GM12878 (cell line): ENCODE results near the gene GDA. TPM values are rescaled to one million over a fixed set of nuclear protein-coding genes. Genes with fewer than 3 reads are reported as not detected.

Experiments used
- ATAC-seq: fragments of 200-7000 bp; cut with Tn5 transposase; 3 replicates; pipeline ENCODE4 v1.9.1; 2020; ENCODE audit warnings: mild to moderate bottlenecking, moderate library complexity
- BruUV-seq: library from RNA; stranded (reverse); fragments of 400-500 nt; replicated peaks from 2 replicates; lab custom pipeline; 2021; lab: Mats Ljungman, UMichigan
- CTCF ChIA-PET: fragments of 300-600 bp; sonication (Branson Sonifier 250); formaldehyde crosslinking; extraction: SDS; loops from one replicate; lab custom pipeline; 2021; ENCODE audit warnings: inconsistent platforms; lab: Yijun Ruan, JAX
- POLR2A ChIA-PET: fragments of 350-600 bp; formaldehyde crosslinking; extraction: SDS; loops from one replicate; lab custom pipeline; 2021; ENCODE audit warnings: inconsistent platforms; lab: Charles Lee
- RAD21 ChIA-PET: fragments of 300-600 bp; sonication (Branson Sonifier 250); formaldehyde crosslinking; loops from one replicate; lab custom pipeline; 2023; ENCODE audit warnings: antibody characterized with exemption; ENCODE audit not compliant: unreplicated experiment; lab: Charles Lee
- SMC1A ChIA-PET: fragments of 300-600 bp; sonication (Branson Sonifier 250); formaldehyde crosslinking; loops from one replicate; lab custom pipeline; 2023; ENCODE audit not compliant: unreplicated experiment, uncharacterized antibody; lab: Charles Lee
- DNase-seq: peaks from one replicate; pipeline ENCODE4 v3.0.0-alpha.2; 2011; ENCODE audit warnings: low read depth, low spot score
- FAIRE-seq: peaks from 3 replicates; lab custom pipeline; 2011; peaks lifted over from hg19 to GRCh38; lab: Jason Lieb, UNC
- H2AFZ ChIP-seq: 2 replicates; pipeline ENCODE4 v1.6.0; 2011; ENCODE audit warnings: low read depth, low read length, control low read depth; ENCODE audit not compliant: control insufficient read depth
- H3K27ac ChIP-seq: 2 replicates; pipeline ENCODE4 v1.5.1; 2011; ENCODE audit warnings: control low read depth; ENCODE audit not compliant: control insufficient read depth, insufficient read depth
- H3K27me3 ChIP-seq, 2 experiments: replicated peaks in 1 of 2; 2 replicates each; pipeline versions ENCODE4 v1.6.0 to v1.6.1; 2011; ENCODE audit warnings: low read length in 1 of 2; ENCODE audit not compliant: control insufficient read depth in 2 of 2, insufficient read depth in 2 of 2
- H3K36me3 ChIP-seq, 2 experiments: 2 replicates each; pipeline ENCODE4 v1.5.1; 2011; ENCODE audit warnings: low read length in 1 of 2; ENCODE audit not compliant: control insufficient read depth in 2 of 2, insufficient read depth in 2 of 2
- H3K4me1 ChIP-seq: 2 replicates; pipeline ENCODE4 v1.6.1; 2011; ENCODE audit warnings: mild to moderate bottlenecking, low read length, moderate library complexity, mixed read lengths; ENCODE audit not compliant: control insufficient read depth, insufficient read depth
- H3K4me2 ChIP-seq: 2 replicates; pipeline ENCODE4 v1.6.0; 2011; ENCODE audit warnings: control low read depth; ENCODE audit not compliant: control insufficient read depth, insufficient read depth
- H3K4me3 ChIP-seq: fragments of 200-600 bp; sonication (generic); 2 replicates; pipeline ENCODE4 v1.5.1; 2016
- H3K79me2 ChIP-seq: 2 replicates; pipeline ENCODE4 v1.6.0; 2011; ENCODE audit warnings: low read length; ENCODE audit not compliant: control insufficient read depth, insufficient read depth
- H3K9ac ChIP-seq: 2 replicates; pipeline ENCODE4 v1.8.0; 2011; ENCODE audit warnings: low read length, control low read depth, mixed read lengths; ENCODE audit not compliant: control insufficient read depth, insufficient read depth
- H3K9me3 ChIP-seq: replicated peaks from 3 replicates; pipeline ENCODE4 v1.5.1; 2011; ENCODE audit warnings: mild to moderate bottlenecking, low read length; ENCODE audit not compliant: control insufficient read depth, insufficient read depth
- H4K20me1 ChIP-seq: 2 replicates; pipeline ENCODE4 v1.6.0; 2011; ENCODE audit not compliant: control insufficient read depth, insufficient read depth
- CEBPB ChIP-seq, 2 experiments: fragments of 150-350 bp in 1 of 2; IDR thresholded peaks; 2 replicates each; pipeline ENCODE4 v1.6.1; 2012 to 2014; ENCODE audit warnings: low read depth in 2 of 2, low read length in 2 of 2, borderline replicate concordance in 1 of 2, inconsistent platforms in 1 of 2
- CREB1 ChIP-seq: IDR thresholded peaks from 2 replicates; pipeline ENCODE4 v1.6.1; 2012; ENCODE audit warnings: low read depth, mild to moderate bottlenecking, inconsistent platforms
- IKZF1 ChIP-seq: fragments of 450-650 bp; conservative IDR thresholded peaks from 2 replicates; pipeline ENCODE4 v1.6.1; 2017; ENCODE audit warnings: antibody characterized with exemption, mild to moderate bottlenecking
- PML ChIP-seq: IDR thresholded peaks from 2 replicates; pipeline ENCODE4 v1.6.1; 2012; ENCODE audit warnings: low read length, inconsistent platforms
- POLR2A ChIP-seq: IDR thresholded peaks from 2 replicates; pipeline ENCODE4 v1.6.1; 2011; ENCODE audit warnings: low read depth, mild to moderate bottlenecking, low read length
- RUNX3 ChIP-seq: IDR thresholded peaks from 2 replicates; pipeline ENCODE4 v1.6.1; 2012; ENCODE audit warnings: low read length, inconsistent platforms
- SPI1 ChIP-seq: IDR thresholded peaks from 2 replicates; pipeline ENCODE4 v1.6.1; 2011; ENCODE audit warnings: low read depth, mild to moderate bottlenecking, low read length, moderate library complexity, borderline replicate concordance; ENCODE audit not compliant: insufficient read depth
- WRNIP1 ChIP-seq: IDR thresholded peaks from 2 replicates; pipeline ENCODE4 v1.6.1; 2011; ENCODE audit warnings: low read depth, low read length, improper control_type of control experiment, borderline replicate concordance
- ZBED1 ChIP-seq: IDR thresholded peaks from 2 replicates; pipeline ENCODE4 v1.6.1; 2016; ENCODE audit warnings: borderline replicate concordance
- ZNF384 ChIP-seq: IDR thresholded peaks from 2 replicates; pipeline ENCODE4 v1.6.1; 2012; ENCODE audit warnings: low read depth, mild to moderate bottlenecking, low read length, improper control_type of control experiment, borderline replicate concordance
- ZNF592 ChIP-seq: fragments of 450-650 bp; IDR thresholded peaks from 2 replicates; pipeline ENCODE4 v1.6.1; 2017; ENCODE audit warnings: mild to moderate bottlenecking, moderate library complexity
- WGBS: methylation state at CpG from one replicate; pipeline ENCODE4 v1.1.6; 2016; ENCODE audit warnings: low lambda C conversion rate; ENCODE audit not compliant: insufficient replicate concordance, insufficient coverage; ENCODE audit errors: missing lambda C conversion rate; 5-methylcytosine and 5-hydroxymethylcytosine counted together
- in situ Hi-C: fragments of 300-500 bp; cut with MboI; formaldehyde crosslinking; loops from 9 replicates; pipeline ENCODE4 v1.14.3; 2018; ENCODE audit warnings: mixed read lengths
- intact Hi-C: fragments of 100-400 bp; cut with micrococcal nuclease; formaldehyde crosslinking; loops from one replicate; pipeline ENCODE4 v1.14.2; 2022; ENCODE audit not compliant: unreplicated experiment
- polyA plus RNA-seq, 11 experiments: library from polyadenylated mRNA; depleted of rRNA in 4 of 11; unstranded in 6 of 11; stranded (reverse) in 5 of 11; fragments of >200 nt; fragmentation: Nextera tagmentation in 4 of 11; fragmentation: Illumina TruSeq in 1 of 11; extraction: Ambion mirVana in 4 of 11; extraction: Trizol in 1 of 11; gene quantifications; 1 replicate in 1 of 11; 2 replicates in 10 of 11; pipeline versions ENCODE4 v1.2.1 to v1.2.3, GENCODE V29; 2011 to 2016; ENCODE audit warnings: inconsistent platforms in 2 of 11, missing spikeins in 2 of 11, low read depth in 1 of 11
- total RNA-seq, 4 experiments: library from RNA; depleted of rRNA in 3 of 4; stranded (reverse); fragments of >200 nt in 3 of 4; fragmentation: Illumina TruSeq in 1 of 4; extraction: Trizol in 1 of 4; gene quantifications; 2 replicates each; pipeline versions ENCODE4 v1.2.1 to v1.2.3, GENCODE V29; 2013 to 2021

The GDA gene
- total and polyA plus RNA-seq, 10 of the 15 experiments (the other 5 are each of a cell fraction or from before 2014, with no cell fraction given), result 0.19 to 17.9 (median 0.48) TPM; not detected in 2

DNA sequence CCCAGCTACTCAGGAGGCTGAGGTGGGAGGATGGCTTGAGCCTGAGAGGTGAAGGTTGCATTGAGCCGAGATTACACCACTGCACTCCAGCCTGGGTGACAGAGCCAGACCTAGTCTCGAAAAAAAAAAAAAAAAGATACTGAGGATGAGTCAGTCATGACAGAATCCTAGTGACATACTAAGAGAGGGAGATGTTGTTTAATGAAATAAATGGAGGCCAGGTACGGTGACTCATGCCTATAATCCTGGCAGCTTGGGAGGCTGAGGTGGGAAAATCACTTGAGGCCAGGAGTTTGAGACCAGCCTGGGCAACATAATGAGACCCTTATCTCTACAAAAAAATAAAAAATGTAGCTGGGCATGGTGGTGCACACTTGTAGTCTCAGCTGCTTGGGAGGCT, 108.6 kb downstream of the GDA start:
- SMC1A ChIA-PET, result interaction anchor here (1.2 to 2.5 kb wide), 5 partner anchors 8 to 55 kb away, joined by 4 to 7 read pairs (median 6); no protein-coding TSS in a partner anchor
- Histone ChIP-seq H3K79me2 (no peaks in the 10 kb centered on the region), H3K36me3 (no peaks in the 10 kb centered on the region), H2AFZ (no peak overlapping the region), H3K27me3 (no peaks in the 10 kb centered on the region), H3K4me3 (no peak overlapping the region), H4K20me1 (no peaks in the 10 kb centered on the region), H3K4me2 (no peak overlapping the region), H3K27ac (no peak overlapping the region), H3K9ac (no peak overlapping the region), H3K4me1 (no peaks in the 10 kb centered on the region), H3K9me3 (no peaks in the 10 kb centered on the region)
- no TSS peak for BruUV-seq
- POLR2A ChIA-PET, result interaction anchor here (1.1 kb wide), 1 partner anchor 23 kb away, joined by 5 read pairs; no protein-coding TSS in a partner anchor
- FAIRE-seq (no peak), ATAC-seq (no peak), DNase-seq (no peak)
- CTCF ChIA-PET, result no interaction called here
- intact Hi-C loops, result no loop called here
- in situ Hi-C loops, result no loop called here
- WGBS, result 37% methylated on average over 2 of the region's 3 CpGs
- TF ChIP-seq ZBED1 (no peak), ZNF384 (no peak), RUNX3 (no peak), CEBPB (IDR thresholded peaks at IDR 0.05; ENCODE audit: borderline replicate concordance in 1 of 2, low read depth in 2 of 2, low read length in 2 of 2) (no peak), CREB1 (no peak), POLR2A (no peak), PML (no peak), IKZF1 (no peak), WRNIP1 (no peak)
- RAD21 ChIA-PET, result no interaction called here

- peak; percentile 16; the same call in 1 of the 2 replicates for TF ChIP-seq SPI1
- no peak for TF ChIP-seq ZNF592
- TF ChIP-seq IKZF1, result 0 out of 2 replicates have a peak, but pooled peaks have one; percentile 25
- Histone ChIP-seq H3K79me2 (no peaks in the 10 kb centered on the region), H3K36me3 (no peaks in the 10 kb centered on the region), H3K27me3 (no peaks in the 10 kb centered on the region), H3K4me3 (no peak overlapping the region), H3K9me3 (no peaks in the 10 kb centered on the region), H3K4me2 (no peak overlapping the region), H4K20me1 (no peaks in the 10 kb centered on the region), H3K9ac (no peak overlapping the region), H3K27ac (no peak overlapping the region), H2AFZ (no peak overlapping the region), H3K4me1 (no peaks in the 10 kb centered on the region)
- in situ Hi-C loops (no loop called here), intact Hi-C loops (no loop called here)
- POLR2A ChIA-PET, result no interaction called here
- FAIRE-seq (no peak), DNase-seq (no peak), ATAC-seq (peak; percentile 87)
- CTCF ChIA-PET, result interaction anchor here (0.8 to 2.7 kb wide), 10 partner anchors 10 to 223 kb away, joined by 3 to 10 read pairs (median 4); no protein-coding TSS in a partner anchor
- RAD21 ChIA-PET, result interaction anchor here (1.0 to 1.2 kb wide), 5 partner anchors 28 to 223 kb away, joined by 3 to 5 read pairs (median 3); no protein-coding TSS in a partner anchor
- no TSS peak for BruUV-seq
- WGBS, result 25% methylated on average over 2 of the region's 2 CpGs
- SMC1A ChIA-PET, result interaction anchor here (0.7 to 2.5 kb wide), 12 partner anchors 8 to 223 kb away, joined by 3 to 11 read pairs (median 4); no protein-coding TSS in a partner anchor
These were observed 112.8 kb downstream of the GDA start for GRCh38 chr9:72262063-72262462.
